Dermis blood vessel endothelial cell (primary cell): ENCODE results near the gene INTS13. TPM values are rescaled to one million over a fixed set of nuclear protein-coding genes. Genes with fewer than 3 reads are reported as not detected.
"Not testable (repeated sequence)": the region's sequence is repeated elsewhere in the genome, so short reads cannot be mapped to it uniquely, and the experiment has no call there.

ENCODE experiments used
- DNase-seq: peaks from one replicate; pipeline ENCODE4 v3.0.0; 2010
- total RNA-seq: library from RNA; depleted of rRNA; stranded (reverse); fragments of >200 nt; gene quantifications from 2 replicates; pipeline ENCODE4 v1.2.3, GENCODE V29; 2014

Gene INTS13
- total RNA-seq, result 31.8 and 42.8 TPM in 2 replicates

GRCh38 chr12:26937863-26938700, at the start of gene INTS13, which contains the start of gene FGFR1OP2:
Gene INTS13 (minus strand): TSS chr12:26937981. CDS start chr12:26936803, 1,178 bp downstream.
Gene FGFR1OP2 (plus strand): TSS chr12:26938470. CDS start chr12:26954159, 15,689 bp downstream.
- peak; percentile 99 for DNase-seq

- DNase-seq, result no peak
Observed at GRCh38 chr12:26982866-26983265, 45.1 kb upstream of the INTS13 start.

GRCh38 chr12:26979733-26980132, 42.0 kb upstream of the INTS13 start:
- no peak for DNase-seq

- DNase-seq, result no peak
Observed at GRCh38 chr12:26978801-26979200, 41.0 kb upstream of the INTS13 start.

GRCh38 chr12:26976687-26977086, 38.9 kb upstream of the INTS13 start:
- DNase-seq, result no peak

GRCh38 chr12:26971963-26972362, 34.2 kb upstream of the INTS13 start:
- DNase-seq, result no peak

- DNase-seq, result no peak
Observed at GRCh38 chr12:26970136-26970535, 32.4 kb upstream of the INTS13 start.

GRCh38 chr12:26966842-26967241, 29.1 kb upstream of the INTS13 start:
- no peak for DNase-seq

GRCh38 chr12:26963413-26963812, 25.6 kb upstream of the INTS13 start:
- DNase-seq, result no peak

GRCh38 chr12:26961803-26962202, 24.0 kb upstream of the INTS13 start:
- no peak for DNase-seq

- DNase-seq, result not testable (repeated sequence)
Observed at GRCh38 chr12:26961391-26961790, 23.6 kb upstream of the INTS13 start.

GRCh38 chr12:26954027-26954426, 16.2 kb upstream of the INTS13 start:
- DNase-seq, result no peak

GRCh38 chr12:26953447-26953846, 15.7 kb upstream of the INTS13 start:
- DNase-seq, result no peak

- DNase-seq, result no peak
Observed at GRCh38 chr12:26948309-26948708, 10.5 kb upstream of the INTS13 start.

GRCh38 chr12:26941215-26941594, 3.4 kb upstream of the INTS13 start:
- DNase-seq, result peak; percentile 23

- DNase-seq, result peak; percentile 33
Observed at GRCh38 chr12:26940516-26941214, 2.9 kb upstream of the INTS13 start.

- no peak for DNase-seq
Observed at GRCh38 chr12:26939953-26940352, 2.2 kb upstream of the INTS13 start.

GRCh38 chr12:26939192-26939832, 1.5 kb upstream of the INTS13 start:
- peak; percentile 28 for DNase-seq

GRCh38 chr12:26938701-26939062, 901 bp upstream of the INTS13 start:
- no peak for DNase-seq

GRCh38 chr12:26937443-26937862, 328 bp downstream of the INTS13 start:
- DNase-seq, result no peak

GRCh38 chr12:26936559-26937442, 980 bp downstream of the INTS13 start:
- peak; percentile 11 for DNase-seq

GRCh38 chr12:26935636-26936378, 2.0 kb downstream of the INTS13 start:
- DNase-seq, result peak; percentile 20
